PC-3 (cell line): ENCODE results near the gene PFDN2. TPM values are rescaled to one million over a fixed set of nuclear protein-coding genes. Genes with fewer than 3 reads are reported as not detected.
A peak's percentile ranks its signal among the peaks of the same experiment; 100 is the strongest.

ENCODE experiments used
- ATAC-seq: fragments of 200-7000 bp; cut with Tn5 transposase; 2 replicates; pipeline ENCODE4 v1.9.1; 2020; ENCODE audit warnings: mild to moderate bottlenecking, moderate library complexity
- BruUV-seq: library from RNA; stranded (reverse); fragments of 400-500 nt; replicated peaks from 2 replicates; lab custom pipeline; 2021; lab: Mats Ljungman, UMichigan
- CTCF ChIA-PET: fragments of 300-600 bp; sonication (Branson Sonifier 250); formaldehyde crosslinking; loops from one replicate; lab custom pipeline; 2022; ENCODE audit warnings: antibody characterized with exemption; lab: Charles Lee
- POLR2A ChIA-PET: fragments of 300-600 bp; sonication (Branson Sonifier 250); formaldehyde crosslinking; loops from one replicate; lab custom pipeline; 2022; ENCODE audit warnings: antibody characterized with exemption; ENCODE audit not compliant: unreplicated experiment; lab: Charles Lee
- DNase-seq: peaks from one replicate; pipeline ENCODE4 v3.0.0-alpha.2; 2015
- H2AFZ ChIP-seq: fragments of 300-600 bp; sonication (generic); 2 replicates; pipeline ENCODE4 v1.6.0; 2016; ENCODE audit warnings: antibody characterized with exemption, low read length
- H3F3A ChIP-seq: fragments of 300-600 bp; sonication (generic); one replicate; pipeline ENCODE4 v1.6.0; 2017; ENCODE audit warnings: antibody characterized with exemption, low read length, control low read depth, mild to moderate bottlenecking; ENCODE audit not compliant: unreplicated experiment
- H3K27ac ChIP-seq: fragments of 300-600 bp; sonication (generic); 2 replicates; pipeline ENCODE4 v1.5.1; 2016; ENCODE audit warnings: mild to moderate bottlenecking, low read length
- H3K27me3 ChIP-seq: fragments of 300-600 bp; sonication (generic); 2 replicates; pipeline ENCODE4 v1.6.1; 2016; ENCODE audit warnings: low read length, mixed read lengths
- H3K36me3 ChIP-seq: fragments of 300-600 bp; sonication (generic); 2 replicates; pipeline ENCODE4 v1.6.1; 2016; ENCODE audit warnings: low read depth, mixed run types, low read length, mixed read lengths
- H3K4me1 ChIP-seq: fragments of 300-600 bp; sonication (generic); 2 replicates; pipeline ENCODE4 v1.5.1; 2016; ENCODE audit warnings: low read length; ENCODE audit not compliant: insufficient read depth
- H3K4me2 ChIP-seq: fragments of 300-600 bp; sonication (generic); 2 replicates; pipeline ENCODE4 v1.6.0; 2016; ENCODE audit warnings: low read length
- H3K4me3 ChIP-seq: fragments of 300-600 bp; sonication (generic); 2 replicates; pipeline ENCODE4 v1.5.1; 2016; ENCODE audit warnings: mild to moderate bottlenecking, low read length, mixed read lengths
- H3K79me2 ChIP-seq: fragments of 300-600 bp; sonication (generic); 2 replicates; pipeline ENCODE4 v1.6.1; 2017; ENCODE audit warnings: low read length, mixed read lengths
- H3K9ac ChIP-seq: fragments of 300-600 bp; sonication (generic); 2 replicates; pipeline ENCODE4 v1.6.0; 2016; ENCODE audit warnings: mild to moderate bottlenecking, low read length
- H3K9me2 ChIP-seq: fragments of 300-600 bp; sonication (generic); replicated peaks from 2 replicates; pipeline ENCODE4 v1.6.1; 2016; ENCODE audit warnings: mixed run types, low read length, mixed read lengths
- H3K9me3 ChIP-seq: fragments of 300-600 bp; sonication (generic); 2 replicates; pipeline ENCODE4 v1.6.1; 2016; ENCODE audit warnings: low read length, mixed read lengths
- H4K20me1 ChIP-seq: fragments of 300-600 bp; sonication (generic); 2 replicates; pipeline ENCODE4 v1.6.1; 2016; ENCODE audit warnings: low read length, mixed read lengths
- CTCF ChIP-seq: fragments of 300-600 bp; sonication (generic); conservative IDR thresholded peaks from 2 replicates; pipeline ENCODE4 v1.5.1; 2017; ENCODE audit warnings: antibody characterized with exemption, low read depth, mild to moderate bottlenecking, low read length
- EZH2 ChIP-seq: fragments of 300-600 bp; sonication (generic); IDR thresholded peaks from one replicate; pipeline ENCODE4 v1.6.1; 2017; ENCODE audit warnings: antibody characterized with exemption, mild to moderate bottlenecking, low read length; ENCODE audit not compliant: unreplicated experiment
- EZH2phosphoT487 ChIP-seq: fragments of 300-600 bp; sonication (generic); IDR thresholded peaks from 2 replicates; pipeline ENCODE4 v1.6.1; 2018; ENCODE audit warnings: mild to moderate bottlenecking, antibody characterized with exemption, low read length, borderline replicate concordance
- intact Hi-C: fragments of 100-400 bp; cut with micrococcal nuclease; formaldehyde crosslinking; loops from 2 replicates; pipeline ENCODE4 v1.9.0; 2023
- total RNA-seq: library from RNA; depleted of rRNA; stranded (reverse); fragments of >200 nt; gene quantifications from 2 replicates; pipeline ENCODE4 v1.2.3, GENCODE V29; 2014

PFDN2 gene
- total RNA-seq, 1 experiment from 2014 or later: 197 TPM

- ATAC-seq (peak; percentile 84), DNase-seq (peak; percentile 97)
- intact Hi-C loops: loop anchor here (1.0 to 2.0 kb wide), 3 partner anchors 13 to 34 kb away; partner anchors contain the start of genes KLHDC9 and UFC1
- Histone ChIP-seq H3K9me2 (no peaks in the 10 kb centered on the region), H2AFZ (peak within 1 kb of the TSS; percentile 87), H3K79me2 (peaks cover 73% of the 10 kb centered on the region), H4K20me1 (no peaks in the 10 kb centered on the region), H3K4me2 (peak within 1 kb of the TSS; percentile 98), H3K9me3 (no peaks in the 10 kb centered on the region), H3K36me3 (peaks cover 17% of the 10 kb centered on the region), H3K4me3 (peak within 1 kb of the TSS; percentile 90), H3K4me1 (peaks cover 18% of the 10 kb centered on the region), H3K27ac (peak within 1 kb of the TSS; percentile 91), H3F3A (peaks cover 5% of the 10 kb centered on the region), H3K27me3 (no peaks in the 10 kb centered on the region), H3K9ac (peak within 1 kb of the TSS; percentile 94)
- TF ChIP-seq CTCF: 0 out of 2 replicates have a peak, but pooled peaks have one; percentile 39
- no peak for TF ChIP-seq EZH2phosphoT487
- CTCF ChIA-PET: interaction anchor here (0.9 to 1.1 kb wide), 2 partner anchors 21 to 33 kb away, joined by 5 read pairs; partner anchors contain the start of genes PPOX and UFC1
- BruUV-seq: TSS peak; percentile 60
- POLR2A ChIA-PET: interaction anchor here (0.6 to 0.9 kb wide), 3 partner anchors 15 to 407 kb away, joined by 3 to 6 read pairs (median 6); partner anchors contain the start of genes F11R, NIT1 and PFDN2
Observed at GRCh38 chr1:161132410-161133219, 14.8 kb upstream of the PFDN2 start, which contains the start of gene DEDD. DEDD (minus strand) TSS chr1:161132667; CDS start chr1:161124462, 8,205 bp downstream.

- CTCF ChIA-PET: no interaction called here
- Histone ChIP-seq H3K4me3 (peak overlapping the region; percentile 90), H3F3A (peaks cover 5% of the 10 kb centered on the region), H3K36me3 (peaks cover 24% of the 10 kb centered on the region), H3K4me1 (peaks cover 18% of the 10 kb centered on the region), H3K9me2 (no peaks in the 10 kb centered on the region), H3K9ac (peak overlapping the region; percentile 94), H4K20me1 (no peaks in the 10 kb centered on the region), H3K9me3 (no peaks in the 10 kb centered on the region), H2AFZ (peak overlapping the region; percentile 87), H3K27me3 (no peaks in the 10 kb centered on the region), H3K27ac (peak overlapping the region; percentile 91), H3K4me2 (peak overlapping the region; percentile 98), H3K79me2 (peaks cover 82% of the 10 kb centered on the region)
- ATAC-seq: peak; percentile 3
- intact Hi-C loops: loop anchor here (1.0 to 2.0 kb wide), 3 partner anchors 12 to 33 kb away; partner anchors contain the start of genes KLHDC9 and UFC1
- POLR2A ChIA-PET: interaction anchor here (0.6 to 0.9 kb wide), 2 partner anchors 33 to 111 kb away, joined by 3 to 6 read pairs; partner anchors contain the start of gene F11R
- no peak for DNase-seq
- TF ChIP-seq CTCF (no peak), EZH2 (no peak), EZH2phosphoT487 (no peak)
- no TSS peak for BruUV-seq
Observed at GRCh38 chr1:161131523-161132409, 13.9 kb upstream of the PFDN2 start.
